Right lobe of liver (tissue), 4 donors: ENCODE results near the gene IGFL1.

Source experiments
- POLR2A ChIP-seq: fragments of 450-650 bp; IDR thresholded peaks from one replicate; pipeline ENCODE4 v1.6.1; 2017; ENCODE audit warnings: antibody characterized with exemption, mild to moderate bottlenecking
- TF ChIP-seq, protein P1 (sequence below), 4 donors: fragments of 200-600 bp in 3 of 4; fragments of 450-650 bp in 1 of 4; IDR thresholded peaks; one replicate each; pipeline versions ENCODE4 v1.5.1 to v1.8.0; 2016 to 2022; ENCODE audit warnings: antibody characterized with exemption in 4 of 4, mild to moderate bottlenecking in 2 of 4
- donor health status: DM: no; HTN: no; CAD: no.
- donor health status: DM: no; HTN: no; CAD: no.
- donor health status: DM: no; HTN: yes; CAD: no.

DNA sequence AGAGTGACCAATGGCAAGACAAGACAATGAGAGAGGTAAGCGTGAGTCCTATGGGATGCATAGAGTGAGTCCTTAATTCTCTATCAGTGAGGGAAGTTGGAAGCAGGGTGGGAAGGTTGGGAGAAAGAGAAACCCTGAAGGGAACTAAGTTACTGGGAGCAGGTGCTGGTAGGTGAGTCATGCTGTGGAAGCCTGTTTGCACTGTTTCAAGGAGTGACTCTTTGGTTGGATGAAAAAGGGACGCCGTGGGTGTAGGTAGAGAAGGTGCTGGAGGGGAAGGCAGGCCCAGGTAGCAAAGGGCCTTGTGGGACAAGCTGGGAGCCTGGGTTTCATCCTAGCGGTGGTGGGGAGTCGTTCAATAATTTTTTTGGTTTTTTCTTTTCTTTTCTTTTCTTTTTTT, 21.9 kb downstream of the IGFL1 start:
- TF ChIP-seq, protein P1, sequence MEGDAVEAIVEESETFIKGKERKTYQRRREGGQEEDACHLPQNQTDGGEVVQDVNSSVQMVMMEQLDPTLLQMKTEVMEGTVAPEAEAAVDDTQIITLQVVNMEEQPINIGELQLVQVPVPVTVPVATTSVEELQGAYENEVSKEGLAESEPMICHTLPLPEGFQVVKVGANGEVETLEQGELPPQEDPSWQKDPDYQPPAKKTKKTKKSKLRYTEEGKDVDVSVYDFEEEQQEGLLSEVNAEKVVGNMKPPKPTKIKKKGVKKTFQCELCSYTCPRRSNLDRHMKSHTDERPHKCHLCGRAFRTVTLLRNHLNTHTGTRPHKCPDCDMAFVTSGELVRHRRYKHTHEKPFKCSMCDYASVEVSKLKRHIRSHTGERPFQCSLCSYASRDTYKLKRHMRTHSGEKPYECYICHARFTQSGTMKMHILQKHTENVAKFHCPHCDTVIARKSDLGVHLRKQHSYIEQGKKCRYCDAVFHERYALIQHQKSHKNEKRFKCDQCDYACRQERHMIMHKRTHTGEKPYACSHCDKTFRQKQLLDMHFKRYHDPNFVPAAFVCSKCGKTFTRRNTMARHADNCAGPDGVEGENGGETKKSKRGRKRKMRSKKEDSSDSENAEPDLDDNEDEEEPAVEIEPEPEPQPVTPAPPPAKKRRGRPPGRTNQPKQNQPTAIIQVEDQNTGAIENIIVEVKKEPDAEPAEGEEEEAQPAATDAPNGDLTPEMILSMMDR (IDR thresholded peaks at IDR 0.05): no peak
- TF ChIP-seq POLR2A: no peak
